ENCODE results near the gene UNC5B.

UNC5B gene

GRCh38 chr10:71246591-71247413 is 34.4 kb downstream of the UNC5B start:
- no peak for DNase-seq
- no peaks in the 10 kb centered on the region for H3K27me3 ChIP-seq
- peaks cover 0 to 50% (median 35%) of the 10 kb centered on the region in 4 donors for H3K4me1 ChIP-seq
- no peak overlapping the region for H3K27ac ChIP-seq
- no peaks in the 10 kb centered on the region for H3K9me3 ChIP-seq
- no peak for TF ChIP-seq CTCF (IDR thresholded peaks at IDR 0.05)
- H3K36me3 ChIP-seq: no peaks in the 10 kb centered on the region
- H3K4me3 ChIP-seq: no peak overlapping the region
- intact Hi-C loops (cut with DNase I; ENCODE audit: low total_unique reads): no loop called here

- H3K36me3 ChIP-seq: no peaks in the 10 kb centered on the region
- H3K27me3 ChIP-seq: no peaks in the 10 kb centered on the region
- peaks cover 0 to 44% (median 30%) of the 10 kb centered on the region in 4 donors for H3K4me1 ChIP-seq
- DNase-seq: no peak
- no peak for TF ChIP-seq CTCF (IDR thresholded peaks at IDR 0.05)
- no peaks in the 10 kb centered on the region for H3K9me3 ChIP-seq
- no peak overlapping the region for H3K27ac ChIP-seq
- intact Hi-C loops (cut with DNase I; ENCODE audit: low total_unique reads): no loop called here
- no peak overlapping the region for H3K4me3 ChIP-seq
These were observed 35.0 kb downstream of the UNC5B start for GRCh38 chr10:71247414-71247705.

- no peak for TF ChIP-seq CTCF (IDR thresholded peaks at IDR 0.05)
- Histone ChIP-seq H3K27ac (no peak overlapping the region), H3K36me3 (no peaks in the 10 kb centered on the region), H3K9me3 (no peaks in the 10 kb centered on the region), H3K27me3 (no peaks in the 10 kb centered on the region), H3K4me3 (no peak overlapping the region), H3K4me1 (peaks cover 0 to 40% (median 26%) of the 10 kb centered on the region in 4 donors)
- intact Hi-C loops (cut with DNase I; ENCODE audit: low total_unique reads): no loop called here
- DNase-seq: no peak
These were observed 35.4 kb downstream of the UNC5B start for GRCh38 chr10:71247804-71248203.

GRCh38 chr10:71248210-71248609 is 35.8 kb downstream of the UNC5B start:
- H3K36me3 ChIP-seq: no peaks in the 10 kb centered on the region
- intact Hi-C loops (cut with DNase I; ENCODE audit: low total_unique reads): no loop called here
- TF ChIP-seq CTCF (IDR thresholded peaks at IDR 0.05): no peak
- peaks cover 0 to 35% (median 24%) of the 10 kb centered on the region in 4 donors for H3K4me1 ChIP-seq
- no peak overlapping the region for H3K4me3 ChIP-seq
- H3K9me3 ChIP-seq: no peaks in the 10 kb centered on the region
- H3K27me3 ChIP-seq: no peaks in the 10 kb centered on the region
- DNase-seq: no peak
- no peak overlapping the region for H3K27ac ChIP-seq

- no peak overlapping the region for H3K27ac ChIP-seq
- H3K36me3 ChIP-seq: no peaks in the 10 kb centered on the region
- no peak overlapping the region for H3K4me3 ChIP-seq
- H3K4me1 ChIP-seq: peaks cover 0 to 18% (median 11%) of the 10 kb centered on the region in 4 donors
- no peaks in the 10 kb centered on the region for H3K9me3 ChIP-seq
- intact Hi-C loops (cut with DNase I; ENCODE audit: low total_unique reads): no loop called here
- no peak for TF ChIP-seq CTCF (IDR thresholded peaks at IDR 0.05)
- no peaks in the 10 kb centered on the region for H3K27me3 ChIP-seq
- no peak for DNase-seq
These were observed 37.6 kb downstream of the UNC5B start for GRCh38 chr10:71249996-71250395.

All from tibial artery (tissue), 4 donors.